ENCODE results near the gene TNIK. TPM values are rescaled to one million over a fixed set of nuclear protein-coding genes. Genes with fewer than 3 reads are reported as not detected.

TNIK gene
- total and polyA plus RNA-seq, 4 donors = 3.7 to 9.8 (median 5.2) TPM

GRCh38 chr3:171314341-171314740, 145.9 kb downstream of the TNIK start (continued):
- TF ChIP-seq CTCF (IDR thresholded peaks at IDR 0.05; ENCODE audit: low read depth, low read length, missing input control) (no peak), SP1 (IDR thresholded peaks at IDR 0.05) (no peak)

GRCh38 chr3:171313702-171314101, 146.5 kb downstream of the TNIK start:
- Histone ChIP-seq H3K4me3 (ENCODE audit: low read depth in 1 of 3, low read length in 3 of 3) (no peak overlapping the region), H3K9ac (ENCODE audit: low read depth in 1 of 2, low read length in 2 of 2) (no peak overlapping the region), H3K36me3 (ENCODE audit: control insufficient read depth in 4 of 4, insufficient read depth in 3 of 4, low read depth in 1 of 4, low read length in 3 of 4) (no peaks in the 10 kb centered on the region), H3K27ac (ENCODE audit: low read depth in 1 of 2, low read length in 2 of 2) (no peak overlapping the region), H3K27me3 (ENCODE audit: control insufficient read depth in 4 of 4, insufficient read depth in 4 of 4, low read length in 3 of 4) (no peaks in the 10 kb centered on the region), H3K4me1 (ENCODE audit: control insufficient read depth in 4 of 4, insufficient read depth in 4 of 4, low read length in 3 of 4) (no peaks in the 10 kb centered on the region), H3K9me3 (ENCODE audit: control insufficient read depth in 4 of 4, low read length in 3 of 4) (no peaks in the 10 kb centered on the region)
- TF ChIP-seq RXRA (IDR thresholded peaks at IDR 0.05) (no peak), TAF1 (conservative IDR thresholded peaks at IDR 0.05) (no peak), YY1 (IDR thresholded peaks at IDR 0.05) (no peak), ATF3 (IDR thresholded peaks at IDR 0.05) (no peak), MAX (IDR thresholded peaks at IDR 0.05) (no peak), JUND (IDR thresholded peaks at IDR 0.05) (no peak), SP1 (IDR thresholded peaks at IDR 0.05) (no peak), CTCF (IDR thresholded peaks at IDR 0.05; ENCODE audit: low read depth, low read length, missing input control) (no peak)
- DNase-seq (ENCODE audit: low spot score) = no peak
- WGBS = 95% methylated on average over 7 of the region's 7 CpGs

- DNase-seq (ENCODE audit: low spot score) = no peak
- 94% methylated on average over 8 of the region's 8 CpGs for WGBS
- no peaks in the 10 kb centered on the region for H3K36me3 ChIP-seq (ENCODE audit: control insufficient read depth in 4 of 4, insufficient read depth in 3 of 4, low read depth in 1 of 4, low read length in 3 of 4)
- H3K9ac ChIP-seq (ENCODE audit: low read depth in 1 of 2, low read length in 2 of 2) = no peak overlapping the region
- H3K27ac ChIP-seq (ENCODE audit: low read depth in 1 of 2, low read length in 2 of 2) = no peak overlapping the region
- no peaks in the 10 kb centered on the region for H3K27me3 ChIP-seq (ENCODE audit: control insufficient read depth in 4 of 4, insufficient read depth in 4 of 4, low read length in 3 of 4)
- H3K9me3 ChIP-seq (ENCODE audit: control insufficient read depth in 4 of 4, low read length in 3 of 4) = no peaks in the 10 kb centered on the region
- no peaks in the 10 kb centered on the region for H3K4me1 ChIP-seq (ENCODE audit: control insufficient read depth in 4 of 4, insufficient read depth in 4 of 4, low read length in 3 of 4)
- no peak overlapping the region for H3K4me3 ChIP-seq (ENCODE audit: low read depth in 1 of 3, low read length in 3 of 3)
- TF ChIP-seq MAX (IDR thresholded peaks at IDR 0.05) = no peak
- TF ChIP-seq NR2F2 (IDR thresholded peaks at IDR 0.05) = no peak
- no peak for TF ChIP-seq JUND (IDR thresholded peaks at IDR 0.05)
- no peak for TF ChIP-seq REST (IDR thresholded peaks at IDR 0.05)
- no peak for TF ChIP-seq ZBTB33 (IDR thresholded peaks at IDR 0.05)
- TF ChIP-seq HNF4A (conservative IDR thresholded peaks at IDR 0.05) = no peak
- TF ChIP-seq ATF3 (IDR thresholded peaks at IDR 0.05) = no peak
- no peak for TF ChIP-seq EGR1 (IDR thresholded peaks at IDR 0.05; ENCODE audit: low read depth in 2 of 2)
- TF ChIP-seq HNF4G (IDR thresholded peaks at IDR 0.05) = no peak
- no peak for TF ChIP-seq YY1 (IDR thresholded peaks at IDR 0.05)
- TF ChIP-seq TAF1 (conservative IDR thresholded peaks at IDR 0.05) = no peak
- TF ChIP-seq FOXA2 (IDR thresholded peaks at IDR 0.05) = no peak
- no peak for TF ChIP-seq FOXA1 (IDR thresholded peaks at IDR 0.05)
- TF ChIP-seq RAD21 (IDR thresholded peaks at IDR 0.05) = no peak
- TF ChIP-seq GABPA (IDR thresholded peaks at IDR 0.05 in 1 of 2, conservative IDR thresholded peaks at IDR 0.05 in 1 of 2) = no peak
- no peak for TF ChIP-seq RXRA (IDR thresholded peaks at IDR 0.05)
These were observed 147.5 kb downstream of the TNIK start for GRCh38 chr3:171312741-171313140.
